HG02642 (cell line): ENCODE data around the gene MARK4.
"Not testable (repeated sequence)": the region's sequence is repeated elsewhere in the genome, so short reads cannot be mapped to it uniquely, and the experiment has no call there.

Experiments used
- ATAC-seq: cut with Tn5 transposase; IDR thresholded peaks from one replicate; pipeline ENCODE4 v1.9.1; 2021; ENCODE audit warnings: mild to moderate bottlenecking; ENCODE audit not compliant: unreplicated experiment, poor library complexity

Gene MARK4

DNA sequence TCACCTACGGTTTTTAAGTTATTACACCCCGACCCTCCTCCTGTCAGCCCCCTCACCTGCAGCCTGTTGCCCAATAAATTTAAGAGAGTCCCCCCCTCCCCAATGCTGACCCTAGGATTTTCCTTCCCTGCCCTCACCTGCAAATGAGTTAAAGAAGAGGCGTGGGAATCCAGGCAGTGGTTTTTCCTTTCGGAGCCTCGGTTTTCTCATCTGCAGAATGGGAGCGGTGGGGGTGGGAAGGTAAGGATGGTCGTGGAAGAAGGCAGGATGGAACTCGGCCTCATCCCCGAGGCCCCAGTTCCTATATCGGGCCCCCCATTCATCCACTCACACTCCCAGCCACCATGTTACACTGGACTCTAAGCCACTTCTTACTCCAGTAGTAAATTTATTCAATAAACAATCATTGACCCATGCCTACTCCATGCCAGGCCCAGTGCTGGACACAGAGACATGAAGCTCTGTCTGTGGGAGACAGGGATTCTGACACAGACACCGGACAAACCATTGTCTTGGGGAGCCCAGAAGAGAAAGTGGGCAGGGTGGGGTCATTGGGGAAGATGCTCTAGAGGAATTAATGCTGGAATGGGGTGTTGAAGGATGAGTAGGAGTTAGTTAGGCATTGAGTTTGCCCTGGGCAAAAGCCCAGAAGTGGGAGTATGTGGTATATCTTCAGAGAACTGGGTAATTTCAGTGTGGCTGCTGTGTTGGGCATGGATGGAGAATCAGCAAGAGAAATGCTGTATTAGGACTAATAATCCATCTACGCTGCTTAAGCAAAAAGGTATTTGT is 52.4 kb downstream of the MARK4 start:
- no peak for ATAC-seq

DNA sequence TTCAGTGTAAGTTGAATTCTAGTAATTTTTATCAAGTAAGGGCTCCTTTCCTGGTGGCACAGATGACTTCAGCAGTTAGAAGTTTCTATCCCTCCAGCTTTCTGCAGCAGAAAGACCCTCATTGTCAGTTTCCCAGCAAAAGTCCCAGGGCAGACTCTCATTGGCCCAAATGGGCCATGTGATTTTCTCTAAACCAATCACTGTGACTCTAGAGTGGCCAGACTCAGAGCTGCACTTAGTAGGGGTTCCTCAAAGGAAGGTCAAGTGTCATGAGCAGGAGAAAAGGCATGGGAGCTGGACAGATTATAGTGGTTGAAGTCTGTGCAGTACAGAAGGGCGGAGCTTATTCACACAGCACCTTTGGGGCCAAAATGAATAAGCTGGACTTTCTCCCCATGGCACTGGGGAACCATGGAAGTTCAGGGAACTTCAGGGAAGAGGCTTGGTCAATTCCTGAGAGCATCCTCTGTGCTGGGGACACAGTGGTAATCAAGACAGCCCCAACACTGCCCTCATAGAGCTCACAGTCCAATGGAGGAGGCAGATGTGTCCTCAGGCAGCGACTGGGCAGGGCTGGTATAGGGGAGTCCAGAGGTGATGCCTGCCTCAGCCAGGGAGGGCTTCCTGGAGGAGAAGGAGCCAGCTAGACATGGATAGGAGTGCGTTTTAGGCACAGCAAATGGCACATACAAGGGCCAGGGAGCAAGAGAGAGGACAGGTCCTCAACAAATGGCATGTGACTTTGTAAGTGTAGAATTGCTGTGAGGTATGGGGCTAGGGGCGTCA is 53.3 kb downstream of the MARK4 start:
- ATAC-seq, result no peak

DNA sequence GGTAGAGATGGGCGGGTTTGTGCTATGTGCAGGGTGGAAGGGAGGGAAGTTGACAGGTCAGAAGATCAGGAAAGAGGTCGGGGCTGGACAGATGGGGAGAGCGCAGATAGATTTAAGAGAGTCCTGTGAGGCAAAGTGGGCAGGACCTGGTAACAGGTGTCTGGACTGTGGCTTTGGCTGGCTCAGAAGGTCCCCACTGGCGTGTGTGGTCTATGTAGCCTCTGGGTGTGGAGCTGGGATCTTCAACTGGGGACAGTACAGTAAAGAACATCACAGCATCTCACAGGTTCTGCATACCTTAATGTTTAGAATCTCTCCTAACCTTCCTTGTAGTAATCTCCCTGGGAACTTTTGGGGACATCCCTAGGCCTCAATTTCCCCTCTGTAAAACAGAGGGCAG is 53.9 kb downstream of the MARK4 start:
- ATAC-seq, result no peak

DNA sequence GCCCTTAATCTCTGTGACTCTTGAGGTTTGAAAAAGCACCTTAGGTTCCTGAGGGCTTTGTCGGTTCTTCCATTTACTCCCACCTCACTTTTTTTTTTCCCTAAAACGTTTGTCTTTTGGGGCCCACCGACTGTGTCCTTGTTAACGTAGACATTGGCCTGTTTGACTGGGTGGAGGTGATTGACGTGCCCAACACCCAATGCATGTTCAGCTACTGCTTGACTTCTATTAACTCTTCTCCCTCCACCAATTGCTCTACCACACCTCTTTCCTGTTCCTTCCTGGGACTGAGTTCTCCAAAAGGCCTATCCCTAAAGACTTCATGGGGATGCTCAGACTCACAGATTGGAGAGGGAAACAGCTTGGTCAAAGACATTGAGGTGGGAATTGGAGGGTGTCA is 54.4 kb downstream of the MARK4 start:
- no peak for ATAC-seq

DNA sequence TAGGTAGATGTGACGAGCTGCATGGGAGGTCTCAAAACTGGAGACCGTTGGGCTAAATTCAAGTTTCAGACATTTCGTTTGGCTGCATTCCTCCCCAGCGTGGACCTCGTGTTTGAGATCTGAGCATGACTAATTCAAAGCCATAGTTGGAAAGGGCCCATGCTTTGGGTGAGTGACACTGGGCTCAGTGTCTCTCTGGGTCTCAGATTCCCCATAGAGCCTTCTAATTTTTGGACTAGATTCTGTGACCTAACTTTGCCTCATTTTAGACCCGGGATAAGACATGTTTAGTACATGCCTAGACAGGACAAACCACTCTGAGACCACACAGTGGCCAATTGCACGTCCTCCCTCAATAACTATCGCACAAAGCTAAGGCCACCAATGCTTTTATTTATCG is 55.0 kb downstream of the MARK4 start:
- ATAC-seq, result no peak

DNA sequence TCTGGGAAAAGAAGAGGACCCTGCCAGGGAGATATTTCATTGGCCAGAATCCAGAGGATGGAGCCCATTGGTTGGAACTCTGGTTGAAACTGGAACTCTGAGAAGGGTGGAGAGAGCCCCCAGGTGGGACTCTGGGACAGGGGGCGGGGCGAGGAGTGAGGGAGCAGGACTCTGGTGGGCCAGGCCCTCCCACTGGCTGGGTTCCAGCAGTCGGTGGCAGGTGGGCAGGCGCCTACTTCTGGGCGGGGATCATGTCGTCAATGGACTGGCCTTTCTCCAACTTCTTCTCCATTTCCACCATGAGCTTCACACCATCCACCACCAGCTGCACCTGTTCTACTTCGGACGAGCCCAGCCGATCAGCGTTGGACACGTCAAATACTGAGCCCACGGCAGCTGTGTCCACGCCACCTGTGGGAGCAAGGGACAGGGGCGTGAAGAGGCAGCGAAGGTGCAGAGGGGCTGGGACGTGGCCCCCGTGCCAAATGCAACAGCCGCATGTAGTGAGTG is 55.5 kb downstream of the MARK4 start:
- no peak for ATAC-seq

DNA sequence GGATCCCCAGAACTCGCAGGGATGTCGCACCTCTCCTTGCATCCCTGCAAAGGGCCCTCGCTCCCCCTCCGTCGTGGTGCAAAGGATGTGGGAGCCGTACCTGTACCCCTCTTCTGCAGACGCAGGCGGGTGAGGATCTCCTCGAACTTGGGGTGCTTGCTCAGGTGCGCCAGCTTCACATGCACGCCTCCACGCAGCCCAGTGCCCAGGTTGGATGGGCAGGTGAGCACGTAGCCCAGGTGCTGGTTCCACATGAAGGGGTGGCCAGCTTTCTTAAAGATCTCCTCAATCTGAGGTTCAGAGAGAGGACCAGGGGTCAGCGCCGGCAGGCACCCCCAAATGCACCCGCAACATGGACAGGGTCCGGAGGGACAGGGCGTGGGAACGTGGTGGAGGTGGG is 56.3 kb downstream of the MARK4 start:
- ATAC-seq, result no peak

DNA sequence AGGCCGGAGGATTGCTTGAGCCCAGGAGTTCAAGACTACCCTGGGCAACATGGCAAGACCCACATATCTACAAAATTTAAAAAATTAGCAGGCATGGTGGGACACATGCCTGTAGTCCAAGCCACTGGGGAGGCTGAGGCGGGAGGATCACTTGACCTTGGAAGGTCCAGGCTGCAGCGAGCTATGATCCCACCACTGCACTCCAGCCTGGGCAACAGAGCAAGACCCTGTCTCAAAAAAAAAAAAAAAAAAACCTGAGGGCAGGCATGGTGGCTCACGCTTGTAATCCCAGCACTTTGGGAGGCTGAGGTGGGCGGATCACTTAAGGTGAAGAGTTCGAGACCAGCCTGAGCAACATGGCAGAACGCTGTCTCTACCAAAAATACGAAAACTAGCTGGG is 58.3 kb downstream of the MARK4 start:
- ATAC-seq, result not testable (repeated sequence)

DNA sequence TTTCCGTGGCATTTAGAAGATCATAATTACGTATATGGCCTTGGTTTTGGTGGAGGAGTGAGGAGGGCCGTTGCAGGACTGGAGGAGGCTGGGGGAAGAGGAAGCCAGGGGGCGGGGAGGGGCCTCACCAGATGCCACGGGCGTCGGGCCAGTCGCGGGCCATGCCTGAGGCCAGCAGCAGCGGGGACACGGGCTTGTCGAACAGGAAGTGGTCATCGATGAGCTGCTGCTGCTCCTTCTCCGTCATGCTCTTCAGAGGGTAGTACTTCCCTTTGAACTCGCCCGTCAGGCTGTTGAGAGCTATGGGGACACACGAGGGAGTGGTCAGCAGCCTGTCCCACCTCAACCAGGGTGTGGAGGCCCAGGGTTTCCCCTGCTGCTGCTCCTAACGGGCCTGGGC is 60.5 kb downstream of the MARK4 start:
- no peak for ATAC-seq

DNA sequence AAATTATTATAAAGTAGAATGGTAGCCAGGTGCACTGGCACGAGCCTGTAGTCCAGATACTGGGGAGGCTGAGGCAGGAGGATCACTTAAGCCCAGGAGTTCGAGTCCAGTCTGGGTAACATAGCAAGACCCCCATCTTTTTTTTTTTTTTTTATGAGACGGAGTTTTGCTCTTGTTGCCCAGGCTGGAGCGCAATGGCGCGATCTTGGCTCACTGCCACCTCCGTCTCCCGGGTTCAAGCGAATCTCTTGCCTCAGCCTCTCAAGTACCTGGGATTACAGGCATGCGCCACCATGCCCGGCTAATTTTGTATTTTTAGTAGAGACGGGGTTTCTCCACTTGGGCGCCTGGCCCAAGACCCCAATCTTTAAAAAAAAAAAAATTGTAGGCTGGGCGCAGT is 61.2 kb downstream of the MARK4 start:
- ATAC-seq, result not testable (repeated sequence)

DNA sequence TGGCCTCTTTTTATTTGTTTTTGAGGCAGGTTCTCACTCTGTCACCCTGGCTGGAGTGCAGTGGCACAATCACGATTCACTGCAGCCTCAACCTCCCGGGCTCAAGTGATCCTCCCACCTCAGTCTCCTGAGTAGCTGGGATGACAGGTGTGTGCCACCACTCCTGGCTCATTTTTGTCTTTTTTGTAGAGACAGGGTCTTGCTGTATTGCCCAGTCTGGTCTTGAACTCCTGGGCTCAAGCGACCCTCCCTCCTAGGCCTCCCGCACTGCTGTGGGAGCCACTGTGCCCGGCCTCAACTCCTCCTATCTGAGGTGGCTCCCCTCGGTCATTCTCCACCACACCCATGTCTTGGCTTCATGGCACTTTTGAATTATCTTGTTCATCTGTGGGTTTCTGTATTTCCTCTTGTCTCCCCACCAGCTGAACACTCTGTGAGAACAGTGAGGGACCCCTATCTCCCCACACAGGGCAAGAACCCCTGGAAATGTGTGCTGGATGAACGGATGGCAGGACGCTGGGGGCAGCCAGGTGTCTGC is 63.7 kb downstream of the MARK4 start:
- ATAC-seq, result no peak

DNA sequence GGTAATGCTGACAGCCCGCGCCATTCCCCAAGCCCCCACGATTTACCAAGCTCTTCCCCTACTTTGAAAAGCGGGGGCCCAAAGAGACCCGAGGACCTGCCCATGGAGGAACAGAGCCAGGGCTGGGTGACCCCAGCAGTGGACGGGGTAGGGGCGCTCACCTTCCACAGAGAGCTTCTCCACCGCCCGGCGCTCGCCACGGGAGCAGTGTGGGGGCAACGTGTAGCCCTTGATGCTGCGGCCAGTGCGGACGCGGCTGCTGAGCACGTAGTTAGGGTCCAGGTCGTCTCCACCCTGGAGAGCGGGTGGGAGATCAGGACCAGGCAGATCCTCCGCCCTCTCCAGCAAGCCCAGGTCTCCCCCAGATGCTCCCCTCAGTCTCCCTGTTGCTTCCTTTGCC is 64.2 kb downstream of the MARK4 start:
- no peak for ATAC-seq

DNA sequence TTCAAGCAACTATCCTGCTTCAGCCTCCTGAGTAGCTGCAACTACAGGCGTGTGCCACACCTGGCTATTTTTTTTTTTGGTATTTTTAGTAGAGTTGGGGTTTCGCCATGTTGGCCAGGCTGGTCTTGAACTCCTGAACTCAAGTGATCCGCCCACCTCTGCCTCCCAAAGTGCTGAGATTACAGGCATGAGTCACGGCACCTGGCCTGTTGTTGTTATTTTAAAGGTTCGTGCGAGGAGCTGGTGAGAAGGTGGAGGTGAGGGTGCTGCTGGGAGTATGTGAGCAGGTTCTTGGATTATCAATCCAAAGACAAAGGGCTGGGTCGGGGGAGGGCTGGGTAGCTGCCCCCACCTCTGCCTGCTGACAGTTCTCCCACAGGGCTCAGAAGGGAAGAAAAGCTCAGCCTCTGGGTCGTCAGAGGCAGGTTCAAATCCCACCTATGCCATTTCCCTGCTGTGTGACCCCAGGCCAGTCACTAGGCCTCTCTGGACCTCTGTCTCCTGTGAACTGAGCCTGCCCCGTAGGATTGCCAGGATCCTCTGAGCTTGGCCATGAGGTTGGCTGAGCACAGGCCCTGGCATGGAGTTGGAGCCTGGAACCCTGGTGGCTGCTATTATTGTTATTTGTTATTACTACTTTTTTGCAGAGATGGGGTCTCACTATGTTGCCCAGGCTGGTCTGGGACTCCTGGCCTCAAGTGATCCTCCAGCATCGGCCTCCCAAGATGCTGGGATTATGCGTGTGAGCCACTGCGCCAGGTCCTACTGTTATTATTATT is 70.1 kb downstream of the MARK4 start:
- ATAC-seq, result no peak

DNA sequence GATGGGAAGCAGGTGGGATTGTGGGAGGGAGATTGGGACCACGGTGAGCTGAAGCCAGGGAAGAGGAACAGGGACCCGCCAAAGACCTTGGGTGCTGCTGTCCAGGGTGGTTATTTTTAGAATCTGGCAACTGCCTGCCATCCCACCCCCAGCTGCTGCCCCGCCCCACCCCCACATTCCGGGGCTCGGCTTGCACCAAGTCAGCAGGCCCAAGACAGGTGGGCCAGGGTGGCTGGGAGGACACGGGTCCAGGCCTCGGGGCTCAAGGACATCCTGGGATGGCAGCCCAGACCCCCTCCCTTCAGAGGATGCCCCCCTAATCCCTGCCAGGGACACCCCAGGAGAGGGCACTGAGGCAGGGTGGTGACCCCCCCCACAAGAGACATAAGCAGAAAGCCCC is 70.8 kb downstream of the MARK4 start:
- no peak for ATAC-seq

DNA sequence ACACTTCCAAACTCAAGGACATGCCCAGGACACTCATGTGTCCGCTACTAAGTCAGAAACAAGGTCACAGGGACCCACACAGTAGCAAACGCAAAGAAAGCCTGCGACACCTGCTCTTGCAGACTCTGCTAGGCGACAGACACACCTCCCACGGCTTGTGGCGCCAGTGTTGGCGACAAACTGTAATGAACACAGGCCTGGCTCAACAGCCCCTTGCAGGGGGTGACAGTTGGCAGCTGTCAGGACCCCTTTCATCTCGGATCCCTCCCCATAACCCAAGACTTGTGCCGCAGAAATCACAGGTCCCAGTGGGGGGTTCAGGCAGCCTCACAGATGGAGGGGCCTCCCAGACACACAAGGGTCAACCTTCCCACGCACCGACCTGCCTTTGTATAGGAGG is 71.2 kb downstream of the MARK4 start:
- ATAC-seq, result no peak

DNA sequence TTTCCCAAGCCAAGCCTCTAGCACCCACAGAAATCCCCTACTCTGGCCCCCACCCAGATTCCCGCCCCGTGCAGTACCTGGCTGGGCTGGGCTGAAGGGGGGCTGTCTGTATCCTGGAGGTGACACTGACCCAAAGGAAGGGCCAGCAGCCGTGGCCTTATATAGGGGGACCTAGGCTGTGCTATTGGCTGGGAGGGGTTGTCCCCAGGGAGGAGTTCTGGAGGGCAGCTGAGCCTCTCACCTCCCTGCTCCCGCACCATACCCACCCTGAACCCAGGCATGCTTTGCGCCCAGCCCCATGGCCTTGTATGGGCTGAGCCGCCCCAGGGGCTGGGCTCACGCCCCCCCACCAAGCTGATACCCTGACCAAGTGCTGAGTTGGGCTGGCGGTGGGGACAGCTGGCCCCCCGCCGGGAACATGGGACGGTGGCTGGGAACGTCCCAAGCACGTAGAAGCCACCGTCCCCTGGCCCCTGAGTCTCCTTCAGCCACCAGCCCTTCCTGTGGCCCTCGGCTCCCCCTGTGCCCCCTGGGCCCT is 71.7 kb downstream of the MARK4 start, which contains the start of gene CKM:
Gene CKM (minus strand): TSS at position 132 of the 538 bp plus-strand sequence. CDS start 3,162 bp downstream, outside the sequence.
- no peak for ATAC-seq

DNA sequence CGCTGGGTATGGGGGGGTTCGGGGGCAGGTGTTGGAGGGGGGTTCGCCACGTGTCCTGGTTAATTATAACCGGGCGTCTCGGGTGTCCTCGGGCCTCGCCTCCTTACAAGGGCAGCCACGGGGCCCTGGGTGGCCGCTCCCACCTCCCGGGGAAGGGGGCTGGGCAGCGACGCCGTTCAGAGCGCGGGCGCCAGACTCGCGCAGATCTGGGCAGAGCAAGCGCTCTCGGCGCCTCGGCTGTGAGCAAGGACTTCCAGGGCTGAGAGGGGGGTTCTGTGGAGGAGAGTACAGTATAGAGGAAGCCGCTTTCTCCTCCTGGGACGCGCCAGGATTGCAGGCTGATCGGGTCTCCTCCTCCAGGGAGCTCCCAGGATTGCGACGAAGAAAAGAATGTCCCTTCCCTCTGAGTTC is 72.6 kb downstream of the MARK4 start:
- no peak for ATAC-seq

DNA sequence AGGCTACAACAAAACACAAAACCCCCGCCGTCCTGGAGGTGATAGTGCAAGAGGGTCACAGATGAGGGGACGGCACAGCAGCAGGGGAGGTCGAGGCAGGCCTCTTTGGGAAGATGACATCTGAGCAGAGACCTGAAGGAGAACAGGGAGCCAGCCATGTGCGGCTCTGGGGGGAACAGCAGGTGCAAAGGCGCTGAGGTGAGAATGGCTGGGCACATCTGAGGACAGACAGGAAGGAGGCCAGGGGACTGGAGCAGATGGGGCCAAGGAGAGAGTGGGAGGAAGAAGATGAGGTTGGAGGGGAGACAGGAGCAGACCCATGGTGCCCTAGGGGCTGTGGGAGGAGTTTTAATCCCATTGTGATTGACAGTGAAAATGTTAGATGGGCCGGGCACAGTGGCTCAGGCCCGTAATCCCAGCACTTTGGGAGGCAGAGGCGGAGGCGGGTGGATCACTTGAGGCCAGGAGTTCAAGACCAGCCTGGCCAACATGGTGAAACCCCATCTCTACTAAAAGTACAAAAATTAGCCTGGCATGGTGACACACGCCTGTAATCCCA is 73.4 kb downstream of the MARK4 start:
- ATAC-seq, result no peak

DNA sequence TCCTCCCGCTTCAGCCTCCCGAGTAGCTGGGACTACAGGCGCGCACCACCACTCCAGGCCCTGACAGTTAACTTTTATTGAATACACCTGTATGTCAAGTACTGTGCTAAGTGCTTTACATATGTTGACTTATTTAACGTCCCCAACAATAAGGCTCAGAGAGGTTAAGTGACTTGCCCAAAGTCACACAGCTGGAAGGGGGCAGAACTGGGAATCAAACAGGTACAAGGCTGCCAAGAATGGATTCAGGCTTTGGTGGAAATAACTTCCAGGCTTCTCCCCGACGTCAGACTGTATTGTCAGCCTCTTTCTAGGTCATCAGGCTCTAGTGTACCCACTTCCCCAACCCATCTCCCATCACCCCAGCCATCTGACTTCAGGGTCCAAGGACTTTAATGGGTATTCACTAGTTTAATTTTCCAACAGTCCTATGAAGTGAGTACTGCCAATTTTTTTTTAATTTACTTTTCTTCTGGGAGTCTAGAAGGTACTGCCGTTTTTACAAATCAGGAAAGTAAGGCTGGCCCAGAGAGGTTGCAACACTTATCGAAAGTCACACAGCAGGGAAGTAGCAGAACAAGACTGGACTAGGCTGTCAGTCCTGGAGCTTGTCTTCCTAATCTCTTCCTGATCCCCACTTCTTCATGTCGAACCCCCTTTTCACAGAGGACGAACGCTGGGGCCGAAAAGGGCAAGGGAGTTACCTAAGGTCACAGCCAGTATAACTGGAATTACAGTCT is 76.5 kb downstream of the MARK4 start:
- no peak for ATAC-seq
